ENCODE measurements around the gene SPACA7. TPM values are rescaled to one million over a fixed set of nuclear protein-coding genes. Genes with fewer than 3 reads are reported as not detected.

The SPACA7 gene
- total RNA-seq, 2 experiments from 2014 or later = not detected

GRCh38 chr13:112449545-112449930 lies 73.4 kb downstream of the SPACA7 start:
- Mint-ChIP-seq H3K36me3 (ENCODE audit: low read depth) (no peaks in the 10 kb centered on the region), H3K27me3 (no peaks in the 10 kb centered on the region), H3K9me3 (no peaks in the 10 kb centered on the region), H3K27ac (no peak overlapping the region), H3K4me3 (no peak overlapping the region), H3K4me1 (no peaks in the 10 kb centered on the region)
- DNase-seq = peak; percentile 2
- POLR2A ChIA-PET = no interaction called here
- CTCF ChIA-PET = no interaction called here

GRCh38 chr13:112450118-112450903 lies 74.2 kb downstream of the SPACA7 start:
- H3K4me3 Mint-ChIP-seq = no peak overlapping the region
- POLR2A ChIA-PET = no interaction called here
- H3K4me1 Mint-ChIP-seq = no peaks in the 10 kb centered on the region
- CTCF ChIA-PET = no interaction called here
- no peaks in the 10 kb centered on the region for H3K9me3 Mint-ChIP-seq
- no peak overlapping the region for H3K27ac Mint-ChIP-seq
- H3K36me3 Mint-ChIP-seq (ENCODE audit: low read depth) = no peaks in the 10 kb centered on the region
- H3K27me3 Mint-ChIP-seq = no peaks in the 10 kb centered on the region
- DNase-seq = peak; percentile 7

GRCh38 chr13:112450904-112451240 lies 74.7 kb downstream of the SPACA7 start:
- Mint-ChIP-seq H3K4me1 (no peaks in the 10 kb centered on the region), H3K27ac (no peak overlapping the region), H3K4me3 (no peak overlapping the region), H3K36me3 (ENCODE audit: low read depth) (no peaks in the 10 kb centered on the region), H3K27me3 (no peaks in the 10 kb centered on the region), H3K9me3 (no peaks in the 10 kb centered on the region)
- ChIA-PET CTCF (no interaction called here), POLR2A (no interaction called here)
- DNase-seq = no peak

- CTCF ChIA-PET = no interaction called here
- no peaks in the 10 kb centered on the region for H3K4me1 Mint-ChIP-seq
Observed at GRCh38 chr13:112451512-112452379, 75.6 kb downstream of the SPACA7 start.

GRCh38 chr13:112452380-112453206 lies 76.4 kb downstream of the SPACA7 start:
- peak; percentile 11 for DNase-seq
- no peaks in the 10 kb centered on the region for H3K9me3 Mint-ChIP-seq
- H3K27ac Mint-ChIP-seq = no peak overlapping the region
- POLR2A ChIA-PET = no interaction called here
- CTCF ChIA-PET = no interaction called here
- H3K4me3 Mint-ChIP-seq = no peak overlapping the region
- no peaks in the 10 kb centered on the region for H3K36me3 Mint-ChIP-seq (ENCODE audit: low read depth)
- no peaks in the 10 kb centered on the region for H3K4me1 Mint-ChIP-seq
- H3K27me3 Mint-ChIP-seq = no peaks in the 10 kb centered on the region

More at GRCh38 chr13:112451512-112452379, 75.6 kb downstream of the SPACA7 start:
- POLR2A ChIA-PET = no interaction called here
- no peaks in the 10 kb centered on the region for H3K36me3 Mint-ChIP-seq (ENCODE audit: low read depth)
- no peak overlapping the region for H3K27ac Mint-ChIP-seq
- no peaks in the 10 kb centered on the region for H3K9me3 Mint-ChIP-seq
- peak; percentile 7 for DNase-seq
- H3K4me3 Mint-ChIP-seq = no peak overlapping the region
- no peaks in the 10 kb centered on the region for H3K27me3 Mint-ChIP-seq

- H3K9me3 Mint-ChIP-seq = no peaks in the 10 kb centered on the region
- POLR2A ChIA-PET = no interaction called here
- no peak overlapping the region for H3K27ac Mint-ChIP-seq
- H3K4me1 Mint-ChIP-seq = no peaks in the 10 kb centered on the region
- H3K27me3 Mint-ChIP-seq = no peaks in the 10 kb centered on the region
- peak; percentile 13 for DNase-seq
- CTCF ChIA-PET = no interaction called here
- H3K4me3 Mint-ChIP-seq = no peak overlapping the region
- no peaks in the 10 kb centered on the region for H3K36me3 Mint-ChIP-seq (ENCODE audit: low read depth)
Observed at GRCh38 chr13:112453207-112453829, 77.2 kb downstream of the SPACA7 start.

GRCh38 chr13:112453874-112454647 lies 77.9 kb downstream of the SPACA7 start:
- ChIA-PET POLR2A (no interaction called here), CTCF (interaction anchor here (1.4 kb wide), 1 partner anchor 11 kb away, joined by 3 read pairs; no protein-coding TSS in a partner anchor)
- DNase-seq = peak; percentile 7
- H3K27me3 Mint-ChIP-seq = peaks cover 4% of the 10 kb centered on the region
- no peak overlapping the region for H3K4me3 Mint-ChIP-seq
- peaks cover 2% of the 10 kb centered on the region for H3K9me3 Mint-ChIP-seq
- no peaks in the 10 kb centered on the region for H3K4me1 Mint-ChIP-seq
- no peaks in the 10 kb centered on the region for H3K36me3 Mint-ChIP-seq (ENCODE audit: low read depth)
- no peak overlapping the region for H3K27ac Mint-ChIP-seq

- Mint-ChIP-seq H3K4me1 (no peaks in the 10 kb centered on the region), H3K27ac (no peak overlapping the region)
- CTCF ChIA-PET = interaction anchor here (1.4 kb wide), 1 partner anchor 12 kb away, joined by 3 read pairs; no protein-coding TSS in a partner anchor
Observed at GRCh38 chr13:112454648-112455334, 78.6 kb downstream of the SPACA7 start.

GRCh38 chr13:112455476-112456059 lies 79.4 kb downstream of the SPACA7 start:
- DNase-seq = peak; percentile 13
- Mint-ChIP-seq H3K36me3 (ENCODE audit: low read depth) (no peaks in the 10 kb centered on the region), H3K4me3 (no peak overlapping the region), H3K27ac (no peak overlapping the region), H3K27me3 (peaks cover 15% of the 10 kb centered on the region), H3K4me1 (no peaks in the 10 kb centered on the region), H3K9me3 (peaks cover 5% of the 10 kb centered on the region)
- CTCF ChIA-PET = interaction anchor here (1.4 kb wide), 1 partner anchor 13 kb away, joined by 3 read pairs; no protein-coding TSS in a partner anchor
- POLR2A ChIA-PET = no interaction called here

More at GRCh38 chr13:112454648-112455334, 78.6 kb downstream of the SPACA7 start:
- Mint-ChIP-seq H3K9me3 (peaks cover 5% of the 10 kb centered on the region), H3K36me3 (ENCODE audit: low read depth) (no peaks in the 10 kb centered on the region), H3K4me3 (no peak overlapping the region), H3K27me3 (peaks cover 10% of the 10 kb centered on the region)
- peak; percentile 9 for DNase-seq
- POLR2A ChIA-PET = no interaction called here

- peak; percentile 8 for DNase-seq
- Mint-ChIP-seq H3K4me1 (no peaks in the 10 kb centered on the region), H3K36me3 (ENCODE audit: low read depth) (no peaks in the 10 kb centered on the region), H3K9me3 (peaks cover 5% of the 10 kb centered on the region), H3K27ac (no peak overlapping the region), H3K27me3 (peaks cover 15% of the 10 kb centered on the region), H3K4me3 (no peak overlapping the region)
- CTCF ChIA-PET = no interaction called here
- POLR2A ChIA-PET = no interaction called here
Observed at GRCh38 chr13:112456138-112457056, 80.2 kb downstream of the SPACA7 start.

- Mint-ChIP-seq H3K4me1 (no peaks in the 10 kb centered on the region), H3K4me3 (no peak overlapping the region), H3K36me3 (ENCODE audit: low read depth) (no peaks in the 10 kb centered on the region), H3K9me3 (peaks cover 5% of the 10 kb centered on the region), H3K27me3 (peaks cover 15% of the 10 kb centered on the region), H3K27ac (no peak overlapping the region)
- DNase-seq = no peak
- ChIA-PET CTCF (no interaction called here), POLR2A (no interaction called here)
Observed at GRCh38 chr13:112457081-112457480, 80.9 kb downstream of the SPACA7 start.
